ENCODE data around the gene CTRB2.

DNA sequence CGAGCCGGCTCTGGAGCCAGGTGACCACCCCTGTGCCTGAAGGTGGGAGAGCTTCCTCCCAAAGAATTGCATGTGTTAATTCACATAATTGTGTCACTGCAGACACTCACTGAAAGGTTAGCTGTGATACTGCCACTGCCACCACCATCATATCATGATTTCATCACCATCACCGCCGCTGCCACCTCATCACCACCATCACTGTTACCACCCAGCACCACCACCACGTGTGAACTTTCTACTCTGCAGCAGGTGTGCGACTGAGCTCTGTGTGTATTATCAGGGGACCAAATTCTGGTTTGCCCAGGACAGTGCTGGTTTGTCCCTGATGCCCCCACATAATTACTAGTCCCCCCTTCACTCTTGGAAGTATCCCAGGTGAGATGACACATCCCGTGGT, 29.3 kb upstream of the CTRB2 start:
- TF ChIP-seq, protein P1, sequence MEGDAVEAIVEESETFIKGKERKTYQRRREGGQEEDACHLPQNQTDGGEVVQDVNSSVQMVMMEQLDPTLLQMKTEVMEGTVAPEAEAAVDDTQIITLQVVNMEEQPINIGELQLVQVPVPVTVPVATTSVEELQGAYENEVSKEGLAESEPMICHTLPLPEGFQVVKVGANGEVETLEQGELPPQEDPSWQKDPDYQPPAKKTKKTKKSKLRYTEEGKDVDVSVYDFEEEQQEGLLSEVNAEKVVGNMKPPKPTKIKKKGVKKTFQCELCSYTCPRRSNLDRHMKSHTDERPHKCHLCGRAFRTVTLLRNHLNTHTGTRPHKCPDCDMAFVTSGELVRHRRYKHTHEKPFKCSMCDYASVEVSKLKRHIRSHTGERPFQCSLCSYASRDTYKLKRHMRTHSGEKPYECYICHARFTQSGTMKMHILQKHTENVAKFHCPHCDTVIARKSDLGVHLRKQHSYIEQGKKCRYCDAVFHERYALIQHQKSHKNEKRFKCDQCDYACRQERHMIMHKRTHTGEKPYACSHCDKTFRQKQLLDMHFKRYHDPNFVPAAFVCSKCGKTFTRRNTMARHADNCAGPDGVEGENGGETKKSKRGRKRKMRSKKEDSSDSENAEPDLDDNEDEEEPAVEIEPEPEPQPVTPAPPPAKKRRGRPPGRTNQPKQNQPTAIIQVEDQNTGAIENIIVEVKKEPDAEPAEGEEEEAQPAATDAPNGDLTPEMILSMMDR (IDR thresholded peaks at IDR 0.05): no peak
- TF ChIP-seq POLR2AphosphoS5 (IDR thresholded peaks at IDR 0.05) (no peak), POLR2A (IDR thresholded peaks at IDR 0.05) (no peak)

Data from breast epithelium (tissue), 3 donors.